Keratinocyte (primary cell): ENCODE results near the gene CDH13.

Source experiments
- EZH2 ChIP-seq: IDR thresholded peaks from one replicate; pipeline ENCODE4 v1.6.1; 2012; ENCODE audit warnings: inconsistent platforms, mild to moderate bottlenecking, low read length, moderate library complexity
- TF ChIP-seq, protein P1 (sequence below), 3 experiments: IDR thresholded peaks in 1 of 3; conservative IDR thresholded peaks in 1 of 3; optimal IDR thresholded peaks in 1 of 3; 2 replicates in 2 of 3; 3 replicates in 1 of 3; pipeline versions ENCODE3 to v1.5.1; 2011; ENCODE audit warnings: low read length in 3 of 3, mild to moderate bottlenecking in 3 of 3, moderate library complexity in 2 of 3, control low read depth in 1 of 3, inconsistent platforms in 1 of 3; ENCODE audit not compliant: insufficient read depth in 2 of 3; ENCODE audit errors: extremely low read depth in 1 of 3

GRCh38 chr16:82730901-82731300 is 104.1 kb downstream of the CDH13 start:
- TF ChIP-seq, protein P1, sequence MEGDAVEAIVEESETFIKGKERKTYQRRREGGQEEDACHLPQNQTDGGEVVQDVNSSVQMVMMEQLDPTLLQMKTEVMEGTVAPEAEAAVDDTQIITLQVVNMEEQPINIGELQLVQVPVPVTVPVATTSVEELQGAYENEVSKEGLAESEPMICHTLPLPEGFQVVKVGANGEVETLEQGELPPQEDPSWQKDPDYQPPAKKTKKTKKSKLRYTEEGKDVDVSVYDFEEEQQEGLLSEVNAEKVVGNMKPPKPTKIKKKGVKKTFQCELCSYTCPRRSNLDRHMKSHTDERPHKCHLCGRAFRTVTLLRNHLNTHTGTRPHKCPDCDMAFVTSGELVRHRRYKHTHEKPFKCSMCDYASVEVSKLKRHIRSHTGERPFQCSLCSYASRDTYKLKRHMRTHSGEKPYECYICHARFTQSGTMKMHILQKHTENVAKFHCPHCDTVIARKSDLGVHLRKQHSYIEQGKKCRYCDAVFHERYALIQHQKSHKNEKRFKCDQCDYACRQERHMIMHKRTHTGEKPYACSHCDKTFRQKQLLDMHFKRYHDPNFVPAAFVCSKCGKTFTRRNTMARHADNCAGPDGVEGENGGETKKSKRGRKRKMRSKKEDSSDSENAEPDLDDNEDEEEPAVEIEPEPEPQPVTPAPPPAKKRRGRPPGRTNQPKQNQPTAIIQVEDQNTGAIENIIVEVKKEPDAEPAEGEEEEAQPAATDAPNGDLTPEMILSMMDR (optimal IDR thresholded peaks at IDR 0.05 in 1 of 3, IDR thresholded peaks at IDR 0.05 in 1 of 3, conservative IDR thresholded peaks at IDR 0.05 in 1 of 3; ENCODE audit: extremely low read depth in 1 of 3, insufficient read depth in 2 of 3, low read length in 3 of 3): no peak
- TF ChIP-seq EZH2: no peak
